PC-9 (cell line): Measurements from ENCODE around the gene MCM5.

Experiments
- CTCF ChIP-seq: fragments of 200-600 bp; sonication (generic); conservative IDR thresholded peaks from 2 replicates; pipeline ENCODE4 v1.6.1; 2017; ENCODE audit warnings: mixed run types, antibody characterized with exemption, mild to moderate bottlenecking, moderate library complexity
- EZH2 ChIP-seq: fragments of 200-600 bp; sonication (generic); IDR thresholded peaks from 2 replicates; pipeline ENCODE4 v1.8.0; 2017; ENCODE audit warnings: antibody characterized with exemption, low read depth

GRCh38 chr22:35399114-35399677, 744 bp upstream of the MCM5 start:
- TF ChIP-seq CTCF (no peak), EZH2 (no peak)
